MM.1S (cell line): ENCODE data around the gene NUCKS1.

Experiments used
- EZH2phosphoT487 ChIP-seq: fragments of 300-600 bp; sonication (generic); IDR thresholded peaks from 2 replicates; pipeline ENCODE4 v1.6.1; 2018; ENCODE audit warnings: antibody characterized with exemption, low read length
- TF ChIP-seq, protein P1 (sequence below): fragments of 300-600 bp; sonication (generic); IDR thresholded peaks from 2 replicates; pipeline ENCODE4 v1.5.1; 2016; ENCODE audit warnings: antibody characterized with exemption, low read length, mixed read lengths

DNA sequence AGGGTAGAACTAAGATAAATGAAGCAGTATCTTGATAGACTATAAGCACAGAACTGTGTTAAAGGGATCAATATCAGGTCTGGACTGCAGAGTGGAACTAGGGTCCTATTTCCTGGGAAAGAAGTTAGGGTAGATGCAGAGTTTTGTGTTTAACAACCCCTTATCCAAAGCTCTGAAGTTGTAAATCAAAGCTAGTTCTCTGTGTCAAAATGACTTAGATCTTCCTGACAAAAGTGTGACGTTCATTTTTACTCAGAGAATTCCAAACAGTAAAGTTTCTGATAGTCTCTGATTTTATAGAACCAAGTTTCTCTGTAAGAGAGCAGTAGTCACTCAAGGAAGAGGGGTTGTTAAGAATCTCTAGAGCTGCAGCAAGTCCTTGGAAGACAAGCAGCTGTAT, 8.3 kb downstream of the NUCKS1 start:
- TF ChIP-seq, protein P1, sequence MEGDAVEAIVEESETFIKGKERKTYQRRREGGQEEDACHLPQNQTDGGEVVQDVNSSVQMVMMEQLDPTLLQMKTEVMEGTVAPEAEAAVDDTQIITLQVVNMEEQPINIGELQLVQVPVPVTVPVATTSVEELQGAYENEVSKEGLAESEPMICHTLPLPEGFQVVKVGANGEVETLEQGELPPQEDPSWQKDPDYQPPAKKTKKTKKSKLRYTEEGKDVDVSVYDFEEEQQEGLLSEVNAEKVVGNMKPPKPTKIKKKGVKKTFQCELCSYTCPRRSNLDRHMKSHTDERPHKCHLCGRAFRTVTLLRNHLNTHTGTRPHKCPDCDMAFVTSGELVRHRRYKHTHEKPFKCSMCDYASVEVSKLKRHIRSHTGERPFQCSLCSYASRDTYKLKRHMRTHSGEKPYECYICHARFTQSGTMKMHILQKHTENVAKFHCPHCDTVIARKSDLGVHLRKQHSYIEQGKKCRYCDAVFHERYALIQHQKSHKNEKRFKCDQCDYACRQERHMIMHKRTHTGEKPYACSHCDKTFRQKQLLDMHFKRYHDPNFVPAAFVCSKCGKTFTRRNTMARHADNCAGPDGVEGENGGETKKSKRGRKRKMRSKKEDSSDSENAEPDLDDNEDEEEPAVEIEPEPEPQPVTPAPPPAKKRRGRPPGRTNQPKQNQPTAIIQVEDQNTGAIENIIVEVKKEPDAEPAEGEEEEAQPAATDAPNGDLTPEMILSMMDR = no peak
- TF ChIP-seq EZH2phosphoT487 = no peak
